GM23248 (cell line): ENCODE measurements around the gene WNT3A.

Experiments
- EZH2 ChIP-seq: fragments of 200-600 bp; sonication (generic); IDR thresholded peaks from 2 replicates; pipeline ENCODE4 v1.6.1; 2018; ENCODE audit warnings: antibody characterized with exemption, mild to moderate bottlenecking; ENCODE audit not compliant: insufficient read depth, poor library complexity, severe bottlenecking
- EZH2phosphoT487 ChIP-seq: fragments of 200-600 bp; sonication (generic); IDR thresholded peaks from 2 replicates; pipeline ENCODE4 v1.6.1; 2018; ENCODE audit warnings: antibody characterized with exemption, moderate library complexity, mild to moderate bottlenecking, low read depth; ENCODE audit not compliant: insufficient read depth

DNA sequence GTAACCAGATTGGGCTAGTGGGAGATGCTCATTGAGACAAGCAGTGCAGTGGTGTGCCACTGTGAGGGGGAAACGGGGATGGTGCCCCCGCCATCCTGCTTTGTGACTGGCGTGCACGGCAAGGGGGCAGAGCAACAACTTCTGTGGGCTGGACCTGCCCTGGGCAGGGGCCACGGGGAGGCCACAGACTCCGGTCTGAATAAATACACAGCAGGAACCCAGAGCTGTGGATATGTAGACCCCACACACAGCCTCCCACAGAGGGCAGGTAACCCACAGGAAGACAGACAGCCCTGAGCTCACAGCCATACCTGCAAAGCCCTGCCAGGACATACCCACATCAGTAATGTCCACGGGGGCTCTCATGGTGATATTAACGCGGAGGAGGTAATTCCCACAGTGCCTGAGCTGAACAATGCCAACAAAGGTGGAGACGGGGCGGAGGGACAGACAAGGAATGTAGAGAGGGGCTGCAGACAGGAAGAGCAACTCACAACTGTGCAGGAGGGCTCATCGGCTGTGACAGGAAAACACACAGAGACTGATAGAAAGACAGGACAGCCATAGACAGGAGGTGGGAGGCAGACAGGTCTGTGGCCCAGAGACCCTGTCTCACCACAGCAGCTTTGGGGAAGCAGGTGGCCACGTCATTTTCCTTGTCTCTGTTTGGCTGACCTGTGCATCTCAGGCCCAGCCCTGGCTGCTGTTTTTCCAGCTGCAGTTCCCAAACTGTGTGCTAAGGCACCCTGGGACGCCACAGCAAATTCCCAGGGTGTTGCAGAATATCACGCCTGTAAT is 4.9 kb upstream of the WNT3A start:
- TF ChIP-seq EZH2 (no peak), EZH2phosphoT487 (no peak)
